HG03469 (cell line): ENCODE data around the gene LTB4R.
A peak's percentile ranks its signal among the peaks of the same experiment; 100 is the strongest.
"Not testable (repeated sequence)": the region's sequence is repeated elsewhere in the genome, so short reads cannot be mapped to it uniquely, and the experiment has no call there.

ENCODE experiments used
- ATAC-seq: cut with Tn5 transposase; IDR thresholded peaks from one replicate; pipeline ENCODE4 v1.9.1; 2021; ENCODE audit warnings: mild to moderate bottlenecking, moderate library complexity, moderate number of reproducible peaks; ENCODE audit not compliant: unreplicated experiment

LTB4R gene

GRCh38 chr14:24317141-24317928, 6.0 kb downstream of the LTB4R start:
- no peak for ATAC-seq

- ATAC-seq: no peak
Observed at GRCh38 chr14:24321212-24321975, 10.1 kb downstream of the LTB4R start.

GRCh38 chr14:24322672-24323071, 11.4 kb downstream of the LTB4R start:
- ATAC-seq: no peak

GRCh38 chr14:24323341-24323740, 12.0 kb downstream of the LTB4R start:
- ATAC-seq: no peak

- ATAC-seq: no peak
Observed at GRCh38 chr14:24324024-24324423, 12.7 kb downstream of the LTB4R start.

GRCh38 chr14:24325041-24325530, 13.8 kb downstream of the LTB4R start:
- no peak for ATAC-seq

- ATAC-seq: no peak
Observed at GRCh38 chr14:24325963-24326362, 14.7 kb downstream of the LTB4R start.

GRCh38 chr14:24327303-24327702, 16.0 kb downstream of the LTB4R start:
- no peak for ATAC-seq

GRCh38 chr14:24327914-24328313, 16.6 kb downstream of the LTB4R start:
- not testable (repeated sequence) for ATAC-seq

GRCh38 chr14:24329073-24329663, 17.9 kb downstream of the LTB4R start:
- no peak for ATAC-seq

GRCh38 chr14:24329736-24330135, 18.4 kb downstream of the LTB4R start:
- ATAC-seq: no peak

- no peak for ATAC-seq
Observed at GRCh38 chr14:24330973-24331674, 19.8 kb downstream of the LTB4R start.

- ATAC-seq: no peak
Observed at GRCh38 chr14:24331731-24332267, 20.5 kb downstream of the LTB4R start.

GRCh38 chr14:24332268-24332993, 21.1 kb downstream of the LTB4R start:
- peak; percentile 39 for ATAC-seq

GRCh38 chr14:24334431-24335291, 23.4 kb downstream of the LTB4R start, which contains the start of gene ADCY4:
TSS of gene ADCY4 (minus strand) at chr14:24335071. CDS start at chr14:24334652, 419 bp downstream.
- no peak for ATAC-seq

- ATAC-seq: no peak
Observed at GRCh38 chr14:24335461-24336171, 24.3 kb downstream of the LTB4R start.

- ATAC-seq: no peak
Observed at GRCh38 chr14:24337144-24337823, 26.0 kb downstream of the LTB4R start.

GRCh38 chr14:24337824-24338175, 26.5 kb downstream of the LTB4R start:
- no peak for ATAC-seq
